MM.1S (cell line): ENCODE measurements around the gene ENHO.

Experiments
- DNase-seq: peaks from one replicate; pipeline ENCODE4 v3.0.0-alpha.2; 2015
- H2AFZ ChIP-seq: fragments of 300-600 bp; sonication (generic); 2 replicates; pipeline ENCODE4 v1.6.0; 2016; ENCODE audit warnings: antibody characterized with exemption, low read length
- H3F3A ChIP-seq: fragments of 300-600 bp; sonication (generic); 2 replicates; pipeline ENCODE4 v1.6.1; 2016; ENCODE audit warnings: mild to moderate bottlenecking, antibody characterized with exemption, low read length, moderate library complexity, mixed read lengths; ENCODE audit not compliant: insufficient read depth
- H3K27ac ChIP-seq: fragments of 300-600 bp; sonication (generic); 2 replicates; pipeline ENCODE4 v1.5.1; 2016; ENCODE audit warnings: mild to moderate bottlenecking, low read length
- H3K27me3 ChIP-seq: fragments of 300-600 bp; sonication (generic); replicated peaks from 2 replicates; pipeline ENCODE4 v1.6.0; 2016; ENCODE audit warnings: low read length; ENCODE audit not compliant: insufficient read depth
- H3K36me3 ChIP-seq: fragments of 300-600 bp; sonication (generic); replicated peaks from 2 replicates; pipeline ENCODE4 v1.6.1; 2016; ENCODE audit warnings: mild to moderate bottlenecking, low read length, mixed read lengths; ENCODE audit not compliant: insufficient read depth
- H3K4me1 ChIP-seq: fragments of 300-600 bp; sonication (generic); 2 replicates; pipeline ENCODE4 v1.6.1; 2016; ENCODE audit warnings: low read length, mixed read lengths
- H3K4me2 ChIP-seq: fragments of 300-600 bp; sonication (generic); 2 replicates; pipeline ENCODE4 v1.6.0; 2016; ENCODE audit warnings: low read depth, low read length
- H3K4me3 ChIP-seq: fragments of 300-600 bp; sonication (generic); 2 replicates; pipeline ENCODE4 v1.5.1; 2016; ENCODE audit warnings: low read length, mixed read lengths
- H3K79me2 ChIP-seq: fragments of 300-600 bp; sonication (generic); 2 replicates; pipeline ENCODE4 v1.6.1; 2016; ENCODE audit warnings: mixed run types, low read length, mixed read lengths
- H3K9ac ChIP-seq: fragments of 300-600 bp; sonication (generic); 2 replicates; pipeline ENCODE4 v1.6.1; 2016; ENCODE audit warnings: low read length, mixed read lengths
- H3K9me2 ChIP-seq: fragments of 300-600 bp; sonication (generic); replicated peaks from 2 replicates; pipeline ENCODE4 v1.6.1; 2016; ENCODE audit warnings: mild to moderate bottlenecking, low read length, mixed read lengths; ENCODE audit not compliant: insufficient read depth
- H3K9me3 ChIP-seq: fragments of 300-600 bp; sonication (generic); replicated peaks from 2 replicates; pipeline ENCODE4 v1.6.1; 2016; ENCODE audit warnings: mild to moderate bottlenecking, low read length, mixed read lengths; ENCODE audit not compliant: insufficient read depth
- H4K20me1 ChIP-seq: fragments of 300-600 bp; sonication (generic); 2 replicates; pipeline ENCODE4 v1.6.1; 2016; ENCODE audit warnings: mild to moderate bottlenecking, low read length, moderate library complexity, mixed read lengths; ENCODE audit not compliant: insufficient read depth
- EZH2 ChIP-seq: fragments of 300-600 bp; sonication (generic); optimal IDR thresholded peaks from 2 replicates; pipeline ENCODE3; 2017; ENCODE audit warnings: low read depth, mild to moderate bottlenecking, antibody characterized with exemption, low read length, mixed read lengths
- EZH2phosphoT487 ChIP-seq: fragments of 300-600 bp; sonication (generic); IDR thresholded peaks from 2 replicates; pipeline ENCODE4 v1.6.1; 2018; ENCODE audit warnings: antibody characterized with exemption, low read length
- TF ChIP-seq, protein P1 (sequence below): fragments of 300-600 bp; sonication (generic); IDR thresholded peaks from 2 replicates; pipeline ENCODE4 v1.5.1; 2016; ENCODE audit warnings: antibody characterized with exemption, low read length, mixed read lengths

Gene ENHO

DNA sequence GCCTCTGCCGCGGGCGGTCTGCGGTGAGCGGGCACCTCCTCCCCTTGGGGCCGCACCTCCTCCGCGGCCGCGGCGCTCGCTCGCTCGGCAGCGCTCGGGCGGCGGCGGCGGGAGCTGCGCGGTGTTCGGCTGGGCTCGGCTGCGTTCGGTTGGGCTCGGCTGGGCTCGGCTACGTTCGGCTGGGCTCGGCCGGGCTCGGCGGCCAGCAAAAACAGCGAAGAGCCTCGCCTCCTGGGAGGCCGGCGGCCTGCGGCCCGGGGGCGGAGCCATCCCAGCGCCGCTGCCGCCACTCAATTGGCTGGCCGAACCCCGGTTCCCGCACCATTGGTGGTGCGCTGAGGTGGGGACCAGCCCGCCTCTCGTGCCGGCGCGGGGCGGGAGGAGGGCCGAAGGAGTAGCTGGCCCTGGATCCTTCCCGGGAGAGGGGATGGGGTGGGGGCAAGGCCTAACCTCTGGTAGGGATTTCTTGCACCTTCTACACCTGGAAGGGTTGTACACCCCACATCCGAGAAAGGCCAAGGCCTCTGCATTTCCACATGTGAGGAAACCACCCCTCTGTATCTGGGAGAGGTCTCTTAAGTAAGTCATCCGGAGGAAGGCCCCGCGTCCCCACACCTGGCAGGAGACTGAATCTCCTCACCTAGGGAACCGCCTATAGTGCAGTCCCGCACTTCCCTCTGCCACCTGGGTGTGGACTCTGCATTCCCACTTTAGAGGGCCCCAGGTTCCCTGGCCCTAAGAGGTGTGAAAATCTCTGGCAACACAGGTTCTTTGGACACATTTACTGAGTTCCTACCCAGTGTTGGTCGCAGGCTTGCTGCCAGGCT, at the start of gene ENHO:
TSS of gene ENHO (minus strand) at position 20 of the 827 bp plus-strand sequence. CDS start 1,295 bp downstream, outside the sequence.
- TF ChIP-seq EZH2phosphoT487 (no peak), EZH2 (no peak)
- TF ChIP-seq, protein P1, sequence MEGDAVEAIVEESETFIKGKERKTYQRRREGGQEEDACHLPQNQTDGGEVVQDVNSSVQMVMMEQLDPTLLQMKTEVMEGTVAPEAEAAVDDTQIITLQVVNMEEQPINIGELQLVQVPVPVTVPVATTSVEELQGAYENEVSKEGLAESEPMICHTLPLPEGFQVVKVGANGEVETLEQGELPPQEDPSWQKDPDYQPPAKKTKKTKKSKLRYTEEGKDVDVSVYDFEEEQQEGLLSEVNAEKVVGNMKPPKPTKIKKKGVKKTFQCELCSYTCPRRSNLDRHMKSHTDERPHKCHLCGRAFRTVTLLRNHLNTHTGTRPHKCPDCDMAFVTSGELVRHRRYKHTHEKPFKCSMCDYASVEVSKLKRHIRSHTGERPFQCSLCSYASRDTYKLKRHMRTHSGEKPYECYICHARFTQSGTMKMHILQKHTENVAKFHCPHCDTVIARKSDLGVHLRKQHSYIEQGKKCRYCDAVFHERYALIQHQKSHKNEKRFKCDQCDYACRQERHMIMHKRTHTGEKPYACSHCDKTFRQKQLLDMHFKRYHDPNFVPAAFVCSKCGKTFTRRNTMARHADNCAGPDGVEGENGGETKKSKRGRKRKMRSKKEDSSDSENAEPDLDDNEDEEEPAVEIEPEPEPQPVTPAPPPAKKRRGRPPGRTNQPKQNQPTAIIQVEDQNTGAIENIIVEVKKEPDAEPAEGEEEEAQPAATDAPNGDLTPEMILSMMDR, result no peak
- Histone ChIP-seq H2AFZ (peak within 1 kb of the TSS; percentile 57), H3K4me2 (peak within 1 kb of the TSS; percentile 77), H3K9ac (peak within 1 kb of the TSS; percentile 9; the same call in 1 of the 2 replicates), H3F3A (0 out of 2 replicates have a peak, but pooled peaks cover 3% of the 10 kb centered on the region), H3K9me2 (no peaks in the 10 kb centered on the region), H3K4me3 (peak within 1 kb of the TSS; percentile 52), H3K36me3 (no peaks in the 10 kb centered on the region), H4K20me1 (no peaks in the 10 kb centered on the region), H3K79me2 (no peaks in the 10 kb centered on the region), H3K9me3 (no peaks in the 10 kb centered on the region), H3K4me1 (0 out of 2 replicates have a peak, but pooled peaks cover 4% of the 10 kb centered on the region), H3K27me3 (peaks cover 29% of the 10 kb centered on the region), H3K27ac (no peak within 1 kb of the TSS)
- peak; percentile 90 for DNase-seq

DNA sequence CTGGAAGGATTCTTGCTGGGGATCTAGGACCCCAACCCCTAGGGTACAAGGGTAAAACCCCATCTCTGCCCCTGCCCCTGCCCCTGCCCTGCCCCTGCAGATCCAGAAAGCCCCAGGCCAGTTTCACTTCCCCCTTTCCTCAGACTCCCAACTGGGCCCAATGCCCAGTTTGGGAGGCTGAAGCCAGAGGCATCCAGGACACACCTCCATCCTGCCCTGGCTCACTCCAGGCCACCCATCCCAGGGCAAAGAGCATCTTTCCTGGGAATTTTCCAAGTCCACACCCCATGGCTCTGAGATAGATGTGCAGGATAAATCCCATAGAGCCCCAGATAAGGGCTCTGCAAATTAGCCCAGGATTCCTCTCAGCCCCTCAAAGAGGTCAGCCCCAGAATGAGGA, 49.3 kb upstream of the ENHO start:
- TF ChIP-seq, protein P1, result no peak
- TF ChIP-seq EZH2 (no peak), EZH2phosphoT487 (no peak)
- no peak overlapping the region for H3K4me2 ChIP-seq
- no peak overlapping the region for H2AFZ ChIP-seq
- H3K9me3 ChIP-seq, result no peaks in the 10 kb centered on the region
- no peaks in the 10 kb centered on the region for H3K9me2 ChIP-seq
- no peak overlapping the region for H3K4me3 ChIP-seq
- H3K27ac ChIP-seq, result no peak overlapping the region
- DNase-seq, result no peak
- H4K20me1 ChIP-seq, result no peaks in the 10 kb centered on the region
- peaks cover 89% of the 10 kb centered on the region for H3K27me3 ChIP-seq
- H3K4me1 ChIP-seq, result no peaks in the 10 kb centered on the region
- H3K9ac ChIP-seq, result no peak overlapping the region
- H3K36me3 ChIP-seq, result no peaks in the 10 kb centered on the region
- H3K79me2 ChIP-seq, result no peaks in the 10 kb centered on the region
- H3F3A ChIP-seq, result no peaks in the 10 kb centered on the region

DNA sequence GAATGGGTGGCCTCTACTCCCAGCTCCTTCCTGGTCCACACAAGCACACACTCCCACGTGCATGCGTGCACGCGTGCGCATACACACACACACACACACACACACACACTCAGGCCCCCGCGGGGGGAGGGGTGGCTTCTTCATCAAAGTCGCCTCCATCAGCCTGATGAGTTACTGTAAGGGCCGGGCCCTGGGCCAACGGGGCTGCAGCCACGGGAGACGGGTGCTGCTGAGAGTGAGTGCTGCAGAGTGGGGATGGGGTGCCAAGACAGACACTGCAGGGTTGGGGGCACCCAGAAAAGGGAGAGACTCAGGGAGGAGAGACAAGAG, 48.7 kb upstream of the ENHO start:
- Histone ChIP-seq H3K4me3 (no peak overlapping the region), H2AFZ (no peak overlapping the region), H3K27me3 (peaks cover 89% of the 10 kb centered on the region), H3K9me3 (no peaks in the 10 kb centered on the region), H3F3A (no peaks in the 10 kb centered on the region), H3K9ac (no peak overlapping the region), H3K4me1 (no peaks in the 10 kb centered on the region), H3K36me3 (no peaks in the 10 kb centered on the region), H4K20me1 (no peaks in the 10 kb centered on the region), H3K4me2 (no peak overlapping the region), H3K9me2 (no peaks in the 10 kb centered on the region), H3K27ac (no peak overlapping the region), H3K79me2 (no peaks in the 10 kb centered on the region)
- TF ChIP-seq, protein P1, result no peak
- TF ChIP-seq EZH2phosphoT487, result no peak
- no peak for TF ChIP-seq EZH2
- no peak for DNase-seq
